Measurements from ENCODE around the gene BMERB1.
"Not testable (repeated sequence)": the region's sequence is repeated elsewhere in the genome, so short reads cannot be mapped to it uniquely, and the experiment has no call there.

The BMERB1 gene

GRCh38 chr16:15435216-15435864, 952 bp downstream of the BMERB1 start:
- TF ChIP-seq CTCF (IDR thresholded peaks at IDR 0.05; ENCODE audit: control extremely low read depth, extremely low read depth, low read depth, missing control alignments) = no peak
- POLR2A ChIA-PET = no interaction called here
- DNase-seq (ENCODE audit: extremely low spot score) = no peak
- CTCF ChIA-PET = interaction anchor here (1.4 kb wide), 1 partner anchor 11 kb away, joined by 5 read pairs; no protein-coding TSS in a partner anchor

GRCh38 chr16:15439102-15439501, 4.7 kb downstream of the BMERB1 start:
- POLR2A ChIA-PET = no interaction called here
- DNase-seq (ENCODE audit: extremely low spot score) = no peak
- TF ChIP-seq CTCF (IDR thresholded peaks at IDR 0.05; ENCODE audit: control extremely low read depth, extremely low read depth, low read depth, missing control alignments) = no peak
- CTCF ChIA-PET = no interaction called here

- no peak for TF ChIP-seq CTCF (IDR thresholded peaks at IDR 0.05; ENCODE audit: control extremely low read depth, extremely low read depth, low read depth, missing control alignments)
- ChIA-PET POLR2A (no interaction called here), CTCF (no interaction called here)
- no peak for DNase-seq (ENCODE audit: extremely low spot score)
These were observed 5.1 kb downstream of the BMERB1 start for GRCh38 chr16:15439521-15439920.

- ChIA-PET POLR2A (no interaction called here), CTCF (no interaction called here)
- DNase-seq (ENCODE audit: extremely low spot score) = no peak
- no peak for TF ChIP-seq CTCF (IDR thresholded peaks at IDR 0.05; ENCODE audit: control extremely low read depth, extremely low read depth, low read depth, missing control alignments)
These were observed 6.5 kb downstream of the BMERB1 start for GRCh38 chr16:15440852-15441251.

GRCh38 chr16:15442140-15442539, 7.8 kb downstream of the BMERB1 start:
- CTCF ChIA-PET = interaction anchor here (1.6 kb wide), 1 partner anchor 15 kb away, joined by 3 read pairs; no protein-coding TSS in a partner anchor
- POLR2A ChIA-PET; DNase-seq (ENCODE audit: extremely low spot score): not testable (repeated sequence)

- ChIA-PET POLR2A (no interaction called here), CTCF (interaction anchor here (0.7 to 1.6 kb wide), 2 partner anchors 13 to 15 kb away, joined by 3 read pairs; no protein-coding TSS in a partner anchor)
- no peak for DNase-seq (ENCODE audit: extremely low spot score)
- TF ChIP-seq CTCF (IDR thresholded peaks at IDR 0.05; ENCODE audit: control extremely low read depth, extremely low read depth, low read depth, missing control alignments) = no peak
These were observed 9.4 kb downstream of the BMERB1 start for GRCh38 chr16:15443753-15444152.

GRCh38 chr16:15444264-15444663, 9.9 kb downstream of the BMERB1 start:
- DNase-seq (ENCODE audit: extremely low spot score) = no peak
- POLR2A ChIA-PET = no interaction called here
- CTCF ChIA-PET = interaction anchor here (0.7 to 0.9 kb wide), 2 partner anchors 10 to 16 kb away, joined by 3 read pairs; no protein-coding TSS in a partner anchor
- TF ChIP-seq CTCF (IDR thresholded peaks at IDR 0.05; ENCODE audit: control extremely low read depth, extremely low read depth, low read depth, missing control alignments) = no peak

All from GM10248 (cell line).